K562 (cell line): ENCODE data around the gene DNAAF3. TPM values are rescaled to one million over a fixed set of nuclear protein-coding genes. Genes with fewer than 3 reads are reported as not detected.
A peak's percentile ranks its signal among the peaks of the same experiment; 100 is the strongest.

ENCODE experiments used
- ARID1B ChIP-seq: fragments of 450-650 bp; IDR thresholded peaks from 2 replicates; pipeline ENCODE4 v1.6.1; 2016; ENCODE audit warnings: antibody characterized with exemption, mild to moderate bottlenecking, inconsistent platforms
- CBX1 ChIP-seq: sonication (generic); IDR thresholded peaks from 2 replicates; pipeline ENCODE4 v1.6.1; 2016; ENCODE audit warnings: antibody characterized with exemption, low read depth, mild to moderate bottlenecking
- MAZ ChIP-seq, 2 experiments: fragments of 450-650 bp in 1 of 2; sonication (generic) in 1 of 2; formaldehyde crosslinking; IDR thresholded peaks in 1 of 2; conservative IDR thresholded peaks in 1 of 2; 2 replicates each; pipeline versions ENCODE4 v1.4.0 to v1.5.0; 2020; ENCODE audit warnings: mild to moderate bottlenecking in 1 of 2, missing genetic modification reagents in 1 of 2
- MXI1 ChIP-seq: IDR thresholded peaks from 2 replicates; pipeline ENCODE4 v1.6.1; 2011; ENCODE audit warnings: low read depth, mild to moderate bottlenecking, improper control_type of control experiment, low read length
- NCOA2 ChIP-seq, 2 experiments: fragments of 450-650 bp; IDR thresholded peaks; 2 replicates each; pipeline ENCODE4 v1.6.1; 2018; ENCODE audit warnings: mild to moderate bottlenecking in 2 of 2, moderate library complexity in 1 of 2; ENCODE audit not compliant: partially characterized antibody in 2 of 2
- RBM15 ChIP-seq: fragments of 200-400 bp; formaldehyde crosslinking; IDR thresholded peaks from 2 replicates; pipeline ENCODE4 v1.6.1; 2018; ENCODE audit warnings: mild to moderate bottlenecking, low read length, moderate library complexity; ENCODE audit not compliant: insufficient read depth
- RBM39 ChIP-seq: fragments of 200-400 bp; formaldehyde crosslinking; optimal IDR thresholded peaks from 2 replicates; pipeline ENCODE3; 2018; ENCODE audit warnings: low read depth, low read length
- RCOR1 ChIP-seq, 2 experiments: IDR thresholded peaks; 2 replicates each; pipeline ENCODE4 v1.6.1; 2012; ENCODE audit warnings: low read depth in 2 of 2, low read length in 2 of 2, borderline replicate concordance in 1 of 2, improper control_type of control experiment in 1 of 2
- SETDB1 ChIP-seq: IDR thresholded peaks from one replicate; pipeline ENCODE4 v1.6.1; 2012; ENCODE audit warnings: low read length, control low read depth, inconsistent platforms
- SIN3A ChIP-seq, 2 experiments: fragments of 150-350 bp in 1 of 2; IDR thresholded peaks; 2 replicates each; pipeline ENCODE4 v1.6.1; 2011 to 2016; ENCODE audit warnings: borderline replicate concordance in 2 of 2, low read depth in 2 of 2, low read length in 2 of 2, mild to moderate bottlenecking in 2 of 2, moderate library complexity in 2 of 2; ENCODE audit not compliant: control insufficient read depth in 1 of 2
- SMAD1 ChIP-seq: fragments of 150-350 bp; IDR thresholded peaks from 2 replicates; pipeline ENCODE4 v1.6.1; 2014; ENCODE audit warnings: low read length, low read depth; ENCODE audit not compliant: partially characterized antibody
- TSC22D4 ChIP-seq: fragments of 450-650 bp; IDR thresholded peaks from 2 replicates; pipeline ENCODE4 v1.6.1; 2016; ENCODE audit warnings: missing genetic modification characterization, missing biosample characterization, control low read depth
- VEZF1 ChIP-seq: fragments of 200-800 bp; sonication (Bioruptor generic); IDR thresholded peaks from 2 replicates; pipeline ENCODE4 v1.6.1; 2017; ENCODE audit warnings: missing genetic modification characterization, missing compliant biosample characterization
- ZNF277 ChIP-seq: fragments of 250-450 bp; sonication (Bioruptor Pico); IDR thresholded peaks from 2 replicates; pipeline ENCODE4 v1.8.0; 2022; ENCODE audit warnings: inconsistent platforms, mild to moderate bottlenecking, moderate library complexity, borderline replicate concordance
- ZNF282 ChIP-seq: sonication (generic); formaldehyde crosslinking; IDR thresholded peaks from 2 replicates; pipeline ENCODE4 v1.8.1; 2023; ENCODE audit warnings: missing genetic modification reagents
- polyA plus RNA-seq, 8 experiments: library from polyadenylated mRNA; depleted of rRNA in 4 of 8; stranded (reverse) in 5 of 8; unstranded in 3 of 8; fragments of >200 nt; fragmentation: Nextera tagmentation in 2 of 8; fragmentation: Illumina TruSeq in 1 of 8; extraction: Ambion mirVana in 2 of 8; extraction: Trizol in 1 of 8; gene quantifications; 2 replicates each; pipeline versions ENCODE4 v1.2.1 to v1.2.3, GENCODE V29; 2011 to 2014; ENCODE audit warnings: inconsistent platforms in 1 of 8, missing spikeins in 1 of 8
- total RNA-seq, 7 experiments: library from RNA; depleted of rRNA in 6 of 7; stranded (reverse); fragments of >200 nt in 6 of 7; fragmentation: Illumina TruSeq in 2 of 7; extraction: Trizol in 2 of 7; gene quantifications; 2 replicates each; pipeline versions ENCODE4 v1.2.1 to v1.2.3, GENCODE V29; 2011 to 2021; ENCODE audit warnings: low replicate concordance in 1 of 7
- TF ChIP-seq, protein P1 (sequence below): fragments of 450-650 bp; IDR thresholded peaks from 2 replicates; pipeline ENCODE4 v1.6.1; 2014; ENCODE audit warnings: low read depth, mild to moderate bottlenecking, moderate library complexity, borderline replicate concordance
- TF ChIP-seq, protein P2 (sequence below), 3 experiments: fragments of 200-800 bp in 1 of 3; sonication (Bioruptor generic) in 1 of 3; sonication (generic) in 1 of 3; formaldehyde crosslinking in 1 of 3; IDR thresholded peaks; 2 replicates each; pipeline versions ENCODE4 v1.6.1 to v1.8.0; 2016 to 2022; ENCODE audit warnings: mild to moderate bottlenecking in 2 of 3, missing compliant biosample characterization in 2 of 3, missing genetic modification characterization in 2 of 3, missing genetic modification reagents in 1 of 3

The DNAAF3 gene
- total and polyA plus RNA-seq, 9 of the 15 experiments (the other 6 are each of a cell fraction or from before 2014, with no cell fraction given) = 21.6 to 61.5 (median 43.0) TPM

DNA sequence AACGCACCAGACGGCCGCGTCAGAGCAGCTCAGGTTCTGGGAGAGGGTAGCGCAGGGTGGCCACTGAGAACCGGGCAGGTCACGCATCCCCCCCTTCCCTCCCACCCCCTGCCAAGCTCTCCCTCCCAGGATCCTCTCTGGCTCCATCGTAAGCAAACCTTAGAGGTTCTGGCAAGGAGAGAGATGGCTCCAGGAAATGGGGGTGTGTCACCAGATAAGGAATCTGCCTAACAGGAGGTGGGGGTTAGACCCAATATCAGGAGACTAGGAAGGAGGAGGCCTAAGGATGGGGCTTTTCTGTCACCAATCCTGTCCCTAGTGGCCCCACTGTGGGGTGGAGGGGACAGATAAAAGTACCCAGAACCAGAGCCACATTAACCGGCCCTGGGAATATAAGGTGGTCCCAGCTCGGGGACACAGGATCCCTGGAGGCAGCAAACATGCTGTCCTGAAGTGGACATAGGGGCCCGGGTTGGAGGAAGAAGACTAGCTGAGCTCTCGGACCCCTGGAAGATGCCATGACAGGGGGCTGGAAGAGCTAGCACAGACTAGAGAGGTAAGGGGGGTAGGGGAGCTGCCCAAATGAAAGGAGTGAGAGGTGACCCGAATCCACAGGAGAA, 50.9 kb downstream of the DNAAF3 start (continued):
- no peak for TF ChIP-seq SETDB1
- TF ChIP-seq VEZF1 (CRISPR knock-in tag) = peak; percentile 76
- no peak for TF ChIP-seq TSC22D4
- TF ChIP-seq ARID1B = 0 out of 2 replicates have a peak, but pooled peaks have one; percentile 24
- peak in 1 of 2 experiments; percentile 36; a peak in 1 of 4 replicates for TF ChIP-seq SIN3A (IDR thresholded peaks at IDR 0.05; ENCODE audit: borderline replicate concordance in 2 of 2, control insufficient read depth in 1 of 2, low read depth in 2 of 2, low read length in 2 of 2)
- no peak for TF ChIP-seq NCOA2 (IDR thresholded peaks at IDR 0.05; ENCODE audit: partially characterized antibody in 2 of 2)
- peak in 1 of 2 experiments; percentile 56; a peak in 1 of 4 replicates for TF ChIP-seq RCOR1 (IDR thresholded peaks at IDR 0.05; ENCODE audit: borderline replicate concordance in 1 of 2, low read depth in 2 of 2, low read length in 2 of 2)
- TF ChIP-seq RBM39 = no peak
- TF ChIP-seq, protein P1, sequence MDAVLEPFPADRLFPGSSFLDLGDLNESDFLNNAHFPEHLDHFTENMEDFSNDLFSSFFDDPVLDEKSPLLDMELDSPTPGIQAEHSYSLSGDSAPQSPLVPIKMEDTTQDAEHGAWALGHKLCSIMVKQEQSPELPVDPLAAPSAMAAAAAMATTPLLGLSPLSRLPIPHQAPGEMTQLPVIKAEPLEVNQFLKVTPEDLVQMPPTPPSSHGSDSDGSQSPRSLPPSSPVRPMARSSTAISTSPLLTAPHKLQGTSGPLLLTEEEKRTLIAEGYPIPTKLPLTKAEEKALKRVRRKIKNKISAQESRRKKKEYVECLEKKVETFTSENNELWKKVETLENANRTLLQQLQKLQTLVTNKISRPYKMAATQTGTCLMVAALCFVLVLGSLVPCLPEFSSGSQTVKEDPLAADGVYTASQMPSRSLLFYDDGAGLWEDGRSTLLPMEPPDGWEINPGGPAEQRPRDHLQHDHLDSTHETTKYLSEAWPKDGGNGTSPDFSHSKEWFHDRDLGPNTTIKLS = no peak
- no peak for TF ChIP-seq ZNF282 (CRISPR knock-in tag)
- TF ChIP-seq MXI1 = no peak
- TF ChIP-seq, protein P2, sequence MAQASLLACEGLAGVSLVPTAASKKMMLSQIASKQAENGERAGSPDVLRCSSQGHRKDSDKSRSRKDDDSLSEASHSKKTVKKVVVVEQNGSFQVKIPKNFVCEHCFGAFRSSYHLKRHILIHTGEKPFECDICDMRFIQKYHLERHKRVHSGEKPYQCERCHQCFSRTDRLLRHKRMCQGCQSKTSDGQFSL (CRISPR knock-in tag; IDR thresholded peaks at IDR 0.05) = 0 out of 2 replicates have a peak, but pooled peaks have one; percentile 36
- TF ChIP-seq, protein P2 (tag; IDR thresholded peaks at IDR 0.05) = no peak
- TF ChIP-seq SMAD1 = no peak
- peak in 1 of 2 experiments; percentile 27; a peak in 1 of 4 replicates for TF ChIP-seq MAZ (CRISPR knock-in tag; conservative IDR thresholded peaks at IDR 0.05 in 1 of 2, IDR thresholded peaks at IDR 0.05 in 1 of 2)
- TF ChIP-seq CBX1 = no peak
- TF ChIP-seq ZNF277 (CRISPR knock-in tag) = no peak
- TF ChIP-seq RBM15 = no peak
